Measurements from ENCODE around the gene CFAP77. TPM values are rescaled to one million over a fixed set of nuclear protein-coding genes. Genes with fewer than 3 reads are reported as not detected.
A peak's percentile ranks its signal among the peaks of the same experiment; 100 is the strongest.
"Not testable (repeated sequence)": the region's sequence is repeated elsewhere in the genome, so short reads cannot be mapped to it uniquely, and the experiment has no call there.

CFAP77 gene
- total RNA-seq (not detected), total RNA-seq (0 reads per million in 2 donors)

DNA sequence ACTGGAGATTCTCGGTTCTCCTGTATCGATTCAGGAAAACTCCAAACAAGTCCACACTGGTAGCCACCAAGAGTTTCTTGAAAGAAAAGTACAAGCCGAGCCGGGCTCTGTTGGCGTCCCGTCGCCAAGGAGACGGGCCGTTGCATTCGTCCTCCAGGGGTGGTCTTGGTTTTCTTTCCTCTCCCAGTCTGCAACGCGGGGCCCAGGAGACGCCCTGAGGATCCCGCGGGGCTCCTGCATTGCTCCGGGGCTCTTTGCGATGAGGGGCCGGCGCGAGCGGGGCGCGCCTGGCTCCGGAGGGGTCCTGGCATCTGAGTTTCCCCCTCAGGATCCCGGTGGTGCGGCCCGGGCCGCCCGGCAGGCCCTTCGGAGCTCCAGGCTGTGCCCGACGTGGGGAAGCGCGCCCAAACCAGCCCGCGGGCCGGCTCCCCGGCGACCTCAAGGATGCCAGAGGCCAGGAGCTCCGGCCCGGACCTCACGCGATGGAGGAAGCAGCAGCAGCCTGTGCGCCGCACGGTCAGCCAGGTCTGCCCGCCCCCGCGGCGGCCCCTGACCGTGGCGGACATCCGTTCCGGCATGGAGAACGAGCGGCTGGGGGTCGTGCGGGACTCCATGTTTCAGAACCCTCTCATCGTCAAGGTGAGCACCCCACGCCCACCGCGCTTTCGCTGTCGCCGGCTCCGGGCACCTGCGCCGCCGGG, at the start of gene CFAP77:
CFAP77 (plus strand) TSS at position 384 of the 701 bp plus-strand sequence; CDS start at position 445, 61 bp downstream.
- peak within 1 kb of the TSS; percentile 81 for H3K4me3 Mint-ChIP-seq
- H3K9me3 ChIP-seq (ENCODE audit: control insufficient read depth, low read length, poor library complexity, severe bottlenecking) = no peaks in the 10 kb centered on the region
- ATAC-seq (peak; percentile 33), DNase-seq (peak; percentile 21 to 32 (median 31))
- peaks cover 29% of the 10 kb centered on the region for H3K4me1 Mint-ChIP-seq
- H3K27ac Mint-ChIP-seq = peak within 1 kb of the TSS; percentile 74
- H3K36me3 Mint-ChIP-seq (ENCODE audit: low read depth) = no peaks in the 10 kb centered on the region
- H3K27me3 Mint-ChIP-seq = peaks cover 23% of the 10 kb centered on the region

DNA sequence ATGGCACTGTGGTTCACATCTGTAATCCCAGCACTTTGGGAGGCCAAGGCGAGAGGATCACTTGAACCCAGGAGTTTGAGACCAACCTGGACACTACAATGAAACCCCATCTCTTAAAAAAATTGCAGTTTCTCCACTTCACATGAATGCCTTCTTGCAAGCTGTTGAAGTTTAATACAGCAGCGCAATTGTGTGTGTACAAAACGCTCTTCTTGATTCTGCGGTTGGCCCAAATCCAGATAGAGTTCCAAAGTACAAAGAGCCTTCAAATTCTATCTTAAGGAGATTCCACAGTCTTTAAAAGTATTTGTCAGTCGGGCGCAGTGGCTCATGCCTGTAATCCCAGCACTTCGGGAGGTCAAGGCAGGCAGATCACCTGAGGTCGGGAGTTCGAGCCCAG, 45.9 kb upstream of the CFAP77 start:
- Mint-ChIP-seq H3K27ac (no peak overlapping the region), H3K4me3 (no peak overlapping the region), H3K36me3 (ENCODE audit: low read depth) (no peaks in the 10 kb centered on the region), H3K27me3 (no peaks in the 10 kb centered on the region), H3K4me1 (peaks cover 3% of the 10 kb centered on the region)
- ATAC-seq (no peak), DNase-seq (no peak)
- H3K9me3 ChIP-seq (ENCODE audit: control insufficient read depth, low read length, poor library complexity, severe bottlenecking) = no peaks in the 10 kb centered on the region

DNA sequence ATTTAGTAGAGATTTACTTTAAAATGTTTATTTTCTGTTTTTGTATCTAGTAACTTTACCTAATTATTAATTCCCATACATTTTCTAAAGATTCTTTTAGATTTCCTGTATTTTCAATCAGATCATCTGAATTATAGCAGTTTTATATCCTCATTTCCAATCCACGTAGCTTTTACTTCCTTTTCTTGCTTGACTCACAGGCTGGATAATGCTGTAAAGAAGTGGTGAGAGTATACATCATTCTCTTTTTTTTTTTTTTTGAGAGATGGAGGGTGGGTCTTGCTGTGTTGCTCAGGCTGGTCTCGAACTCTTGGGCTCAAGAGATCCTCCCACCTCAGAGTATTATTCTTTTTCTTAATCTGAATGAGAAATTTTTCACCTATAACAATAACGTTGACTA, 44.0 kb upstream of the CFAP77 start:
- no peaks in the 10 kb centered on the region for H3K27me3 Mint-ChIP-seq
- no peak overlapping the region for H3K4me3 Mint-ChIP-seq
- ATAC-seq (no peak), DNase-seq (no peak)
- H3K36me3 Mint-ChIP-seq (ENCODE audit: low read depth) = no peaks in the 10 kb centered on the region
- H3K27ac Mint-ChIP-seq = no peak overlapping the region
- no peaks in the 10 kb centered on the region for H3K4me1 Mint-ChIP-seq
- H3K9me3 ChIP-seq (ENCODE audit: control insufficient read depth, low read length, poor library complexity, severe bottlenecking) = no peaks in the 10 kb centered on the region

DNA sequence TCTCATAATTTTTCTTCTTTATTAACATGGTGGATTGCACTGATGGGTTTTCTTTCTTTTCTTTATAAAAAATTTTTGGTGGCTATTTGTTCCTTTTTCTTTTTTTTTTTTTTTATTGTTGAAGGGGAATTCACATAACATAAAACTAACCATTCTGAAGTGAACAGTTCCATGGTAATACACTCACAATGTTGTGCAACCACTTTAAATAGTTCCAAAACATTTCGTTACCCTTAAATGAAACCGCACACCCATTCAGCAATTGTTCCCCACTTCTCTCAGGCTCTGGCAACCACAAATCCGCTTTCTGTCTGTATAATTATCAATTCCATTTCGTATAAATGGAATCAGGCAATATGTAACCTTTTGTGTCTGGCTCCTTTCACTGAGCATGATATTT, 43.5 kb upstream of the CFAP77 start:
- ATAC-seq (no peak), DNase-seq (no peak)
- H3K9me3 ChIP-seq (ENCODE audit: control insufficient read depth, low read length, poor library complexity, severe bottlenecking) = no peaks in the 10 kb centered on the region
- Mint-ChIP-seq H3K4me3 (no peak overlapping the region), H3K27me3 (no peaks in the 10 kb centered on the region), H3K4me1 (no peaks in the 10 kb centered on the region), H3K36me3 (ENCODE audit: low read depth) (no peaks in the 10 kb centered on the region), H3K27ac (no peak overlapping the region)

DNA sequence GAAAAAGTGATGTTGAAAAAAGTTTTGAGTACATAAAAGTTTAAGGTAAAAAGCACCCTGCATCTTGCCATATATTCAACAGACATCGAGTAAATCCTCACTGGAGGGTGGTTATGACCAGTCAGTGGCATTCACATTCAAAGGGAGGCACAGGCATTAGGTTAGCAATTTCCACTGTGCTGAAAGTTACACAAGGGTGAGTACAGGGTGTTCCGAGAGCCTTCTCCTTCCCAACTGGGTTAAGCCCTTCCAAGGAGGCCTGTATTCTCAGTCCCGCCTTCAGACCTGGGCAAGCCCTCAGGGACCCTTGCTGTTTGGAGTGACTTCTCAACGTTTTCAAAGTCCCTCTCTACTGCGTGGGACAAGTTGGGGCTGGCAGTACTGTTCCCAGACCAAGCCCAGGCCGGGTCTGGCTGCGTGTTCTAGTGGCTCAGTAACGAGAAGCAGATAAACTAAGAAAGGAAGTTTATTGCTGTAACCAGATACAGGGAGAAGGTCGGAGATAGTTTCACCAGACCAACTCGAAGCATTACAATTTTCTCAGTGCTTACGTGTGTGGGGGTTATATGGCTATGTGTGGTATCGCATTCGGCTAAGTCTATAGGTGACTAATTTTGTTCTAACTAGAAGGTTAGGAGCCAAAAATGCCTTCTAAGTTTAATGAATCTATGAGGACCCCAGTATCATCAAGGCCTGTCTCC, 42.2 kb upstream of the CFAP77 start:
- ATAC-seq (no peak), DNase-seq (no peak)
- Mint-ChIP-seq H3K4me1 (peaks cover 6% of the 10 kb centered on the region), H3K27ac (no peak overlapping the region), H3K36me3 (ENCODE audit: low read depth) (no peaks in the 10 kb centered on the region), H3K27me3 (no peaks in the 10 kb centered on the region), H3K4me3 (no peak overlapping the region)
- H3K9me3 ChIP-seq (ENCODE audit: control insufficient read depth, low read length, poor library complexity, severe bottlenecking) = no peaks in the 10 kb centered on the region

DNA sequence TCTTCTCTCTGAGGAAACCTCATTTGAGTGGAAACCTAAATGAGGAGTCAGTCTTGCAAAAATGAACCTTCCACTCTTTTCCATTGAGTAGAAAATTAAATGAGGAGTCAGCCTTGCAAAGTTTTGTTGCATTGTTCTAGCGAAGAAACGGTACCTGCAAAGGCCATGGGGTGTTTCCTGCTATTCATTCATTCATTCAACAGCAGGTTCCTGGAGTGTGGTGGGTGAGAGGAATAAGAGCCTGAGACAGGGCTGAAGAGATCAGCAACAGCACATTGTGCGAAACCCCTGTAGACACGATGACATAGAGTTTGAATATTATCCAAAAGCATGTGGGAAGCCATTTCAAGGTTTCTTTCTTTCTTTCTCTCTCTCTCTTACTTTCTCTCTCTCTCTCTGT, 40.6 kb upstream of the CFAP77 start:
- Mint-ChIP-seq H3K36me3 (ENCODE audit: low read depth) (no peaks in the 10 kb centered on the region), H3K4me1 (peaks cover 10% of the 10 kb centered on the region), H3K27ac (no peak overlapping the region), H3K27me3 (no peaks in the 10 kb centered on the region), H3K4me3 (no peak overlapping the region)
- DNase-seq (no peak), ATAC-seq (no peak)
- H3K9me3 ChIP-seq (ENCODE audit: control insufficient read depth, low read length, poor library complexity, severe bottlenecking) = no peaks in the 10 kb centered on the region

DNA sequence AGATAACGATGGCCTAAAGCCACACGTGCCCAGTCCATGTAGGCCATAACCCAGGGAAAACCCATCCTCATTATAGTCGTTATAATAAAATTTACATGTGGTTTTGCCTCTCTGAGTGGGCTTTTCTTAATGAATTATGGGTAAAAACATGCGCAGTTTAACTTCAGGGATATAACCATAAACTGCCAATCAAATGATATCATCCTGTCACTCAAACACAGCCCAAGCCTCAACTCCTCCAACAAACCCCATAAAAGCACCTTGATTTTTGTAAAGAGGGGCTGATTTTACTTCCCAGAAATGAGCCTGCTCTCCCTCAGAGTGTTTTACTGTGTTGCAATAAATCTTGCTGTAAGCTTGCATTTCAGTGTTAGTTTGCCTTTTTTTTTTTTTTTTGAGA, 39.4 kb upstream of the CFAP77 start:
- H3K27ac Mint-ChIP-seq = no peak overlapping the region
- DNase-seq = no peak
- H3K4me3 Mint-ChIP-seq = no peak overlapping the region
- H3K36me3 Mint-ChIP-seq (ENCODE audit: low read depth) = peaks cover 2% of the 10 kb centered on the region
- no peak for ATAC-seq
- no peaks in the 10 kb centered on the region for H3K27me3 Mint-ChIP-seq
- peaks cover 10% of the 10 kb centered on the region for H3K4me1 Mint-ChIP-seq
- no peaks in the 10 kb centered on the region for H3K9me3 ChIP-seq (ENCODE audit: control insufficient read depth, low read length, poor library complexity, severe bottlenecking)

DNA sequence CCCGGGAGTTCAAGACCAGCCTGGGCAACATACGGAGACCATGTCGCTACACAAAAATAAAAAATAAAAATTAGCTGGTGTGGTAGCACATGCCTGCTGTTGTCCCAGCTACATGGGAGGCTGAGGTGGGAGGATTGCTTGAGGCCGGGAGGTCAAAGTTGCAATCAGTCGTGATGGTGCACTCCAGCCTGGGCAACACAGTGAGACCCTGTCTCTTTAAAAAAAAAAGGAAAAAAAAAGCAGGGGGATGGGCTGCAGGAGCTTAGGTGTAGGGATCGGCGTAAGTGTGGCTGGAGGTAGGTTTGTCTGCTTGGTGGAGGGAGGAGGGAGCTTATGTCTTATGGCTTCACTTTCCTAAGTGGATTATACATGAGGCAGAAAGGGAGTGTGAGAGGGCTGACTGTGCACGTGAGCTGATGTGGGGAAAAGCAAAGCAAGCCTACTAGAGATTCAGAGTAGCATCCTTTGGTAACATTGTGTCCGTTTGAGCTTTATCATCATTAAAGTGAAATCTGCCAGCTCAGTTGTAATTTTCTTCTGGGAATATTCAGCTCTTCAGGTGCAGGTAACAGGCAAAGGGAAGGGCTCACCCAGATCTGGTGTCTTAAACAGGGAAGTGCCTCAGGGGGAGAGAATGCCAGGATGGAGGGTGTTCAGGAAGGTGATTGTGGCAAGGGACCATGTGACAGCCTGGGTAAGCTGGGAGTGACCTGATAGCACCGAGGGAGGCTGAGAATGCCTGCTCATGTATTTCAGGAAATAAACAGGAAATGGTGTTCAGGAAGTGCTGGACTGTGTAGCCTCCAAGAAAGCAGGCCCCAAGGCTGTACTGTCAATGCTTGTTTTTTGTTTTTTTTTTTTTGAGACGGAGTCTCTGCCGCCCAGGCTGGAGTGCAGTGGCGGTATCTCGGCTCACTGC, 37.6 kb upstream of the CFAP77 start:
- Mint-ChIP-seq H3K4me3 (peak overlapping the region; percentile 45), H3K4me1 (peaks cover 10% of the 10 kb centered on the region), H3K27ac (peak overlapping the region; percentile 74), H3K27me3 (no peaks in the 10 kb centered on the region), H3K36me3 (ENCODE audit: low read depth) (peaks cover 2% of the 10 kb centered on the region)
- DNase-seq (no peak), ATAC-seq (peak; percentile 28)
- H3K9me3 ChIP-seq (ENCODE audit: control insufficient read depth, low read length, poor library complexity, severe bottlenecking) = no peaks in the 10 kb centered on the region

DNA sequence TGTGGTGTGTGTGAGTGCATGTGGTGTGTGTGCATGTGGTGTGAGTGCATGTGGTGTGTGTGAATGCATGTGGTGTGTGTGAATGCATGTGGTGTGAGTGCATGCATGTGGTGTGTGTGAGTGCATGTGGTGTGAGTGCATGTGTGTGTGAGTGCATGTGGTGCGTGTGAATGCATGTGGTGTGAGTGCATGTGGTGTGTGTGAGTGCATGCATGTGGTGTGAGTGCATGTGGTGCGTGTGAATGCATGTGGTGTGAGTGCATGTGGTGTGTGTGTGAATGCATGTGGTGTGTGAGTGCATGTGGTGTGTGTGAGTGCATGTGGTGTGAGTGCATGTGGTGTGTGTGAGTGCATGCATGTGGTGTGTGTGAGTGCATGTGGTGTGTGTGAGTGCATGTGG, 32.2 kb upstream of the CFAP77 start:
- peaks cover 12% of the 10 kb centered on the region for H3K4me1 Mint-ChIP-seq
- not testable (repeated sequence) for H3K4me3 Mint-ChIP-seq; H3K9me3 ChIP-seq (ENCODE audit: control insufficient read depth, low read length, poor library complexity, severe bottlenecking); H3K36me3 Mint-ChIP-seq (ENCODE audit: low read depth); ATAC-seq; DNase-seq; H3K27ac Mint-ChIP-seq; H3K27me3 Mint-ChIP-seq

DNA sequence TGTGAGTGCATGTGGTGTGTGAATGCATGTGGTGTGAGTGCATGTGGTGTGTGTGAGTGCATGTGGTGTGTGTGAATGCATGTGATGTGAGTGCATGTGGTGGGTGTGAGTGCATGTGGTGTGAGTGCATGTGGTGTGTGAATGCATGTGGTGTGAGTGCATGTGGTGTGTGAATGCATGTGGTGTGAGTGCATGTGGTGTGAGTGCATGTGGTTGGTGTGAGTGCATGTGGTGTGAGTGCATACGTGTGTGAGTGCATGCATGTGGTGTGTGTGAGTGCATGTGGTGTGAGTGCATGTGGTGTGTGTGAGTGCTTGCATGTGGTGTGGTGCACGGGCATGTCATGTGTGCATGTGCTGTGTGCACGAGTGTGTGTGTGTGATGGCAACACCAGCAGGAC, 31.6 kb upstream of the CFAP77 start:
- H3K4me1 Mint-ChIP-seq; H3K27me3 Mint-ChIP-seq; H3K9me3 ChIP-seq (ENCODE audit: control insufficient read depth, low read length, poor library complexity, severe bottlenecking); ATAC-seq; DNase-seq; H3K27ac Mint-ChIP-seq; H3K4me3 Mint-ChIP-seq; H3K36me3 Mint-ChIP-seq (ENCODE audit: low read depth): not testable (repeated sequence)

DNA sequence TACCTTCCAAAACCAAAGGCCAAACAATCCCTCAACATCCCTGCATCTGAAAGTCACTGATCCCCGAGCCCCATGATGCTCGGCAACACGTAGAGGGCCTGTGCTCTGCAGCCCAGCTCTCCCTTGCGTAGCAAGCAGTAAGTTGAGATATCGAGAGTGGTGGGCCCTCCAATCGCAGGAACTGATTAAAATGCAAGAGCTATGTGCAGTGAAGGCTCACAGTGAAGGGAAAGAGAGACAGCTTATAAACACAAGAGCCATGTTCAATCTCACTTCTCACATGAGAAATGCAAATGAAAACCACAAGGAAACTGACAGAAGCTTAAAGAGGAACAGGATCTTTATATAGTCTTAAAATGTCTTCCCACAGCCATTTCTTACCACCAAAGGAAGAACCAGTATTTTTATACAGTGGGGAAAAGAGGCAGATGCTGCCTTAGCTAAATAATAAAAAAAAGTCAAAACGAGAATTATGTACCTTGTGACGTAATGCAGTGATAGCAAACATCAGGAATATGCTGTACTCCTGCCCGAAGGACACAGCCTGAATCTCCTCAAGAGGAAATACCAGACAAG, 28.0 kb upstream of the CFAP77 start:
- ATAC-seq (peak; percentile 53), DNase-seq (no peak)
- no peaks in the 10 kb centered on the region for H3K9me3 ChIP-seq (ENCODE audit: control insufficient read depth, low read length, poor library complexity, severe bottlenecking)
- Mint-ChIP-seq H3K36me3 (ENCODE audit: low read depth) (peaks cover 6% of the 10 kb centered on the region), H3K4me3 (no peak overlapping the region), H3K27me3 (no peaks in the 10 kb centered on the region), H3K4me1 (peaks cover 14% of the 10 kb centered on the region), H3K27ac (peak overlapping the region; percentile 79)

DNA sequence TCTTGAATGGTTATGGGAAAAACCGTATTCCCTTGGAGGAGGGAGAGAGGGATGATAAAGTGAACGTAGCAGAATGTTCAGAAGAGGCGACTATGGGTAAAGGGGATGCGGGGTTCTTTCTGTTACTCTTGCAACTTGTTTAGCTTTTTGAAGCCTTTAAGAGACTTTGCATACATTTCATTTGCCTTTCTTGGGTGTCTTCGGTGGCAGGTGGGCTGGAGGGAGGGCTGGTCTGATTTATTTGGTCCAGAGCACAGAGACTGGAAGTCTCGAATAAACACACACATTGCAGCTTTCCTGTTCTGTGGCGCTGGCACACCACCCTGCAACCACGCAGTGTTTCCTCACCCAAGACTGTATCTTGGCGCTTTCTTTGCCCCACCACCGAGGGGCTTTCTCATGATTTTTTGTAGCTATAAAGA, 26.5 kb upstream of the CFAP77 start:
- peak overlapping the region; percentile 70 for H3K4me3 Mint-ChIP-seq
- H3K27me3 Mint-ChIP-seq = no peaks in the 10 kb centered on the region
- H3K27ac Mint-ChIP-seq = peak overlapping the region; percentile 79
- peaks cover 6% of the 10 kb centered on the region for H3K36me3 Mint-ChIP-seq (ENCODE audit: low read depth)
- H3K4me1 Mint-ChIP-seq = peaks cover 14% of the 10 kb centered on the region
- H3K9me3 ChIP-seq (ENCODE audit: control insufficient read depth, low read length, poor library complexity, severe bottlenecking) = no peaks in the 10 kb centered on the region
- DNase-seq (no peak), ATAC-seq (no peak)

DNA sequence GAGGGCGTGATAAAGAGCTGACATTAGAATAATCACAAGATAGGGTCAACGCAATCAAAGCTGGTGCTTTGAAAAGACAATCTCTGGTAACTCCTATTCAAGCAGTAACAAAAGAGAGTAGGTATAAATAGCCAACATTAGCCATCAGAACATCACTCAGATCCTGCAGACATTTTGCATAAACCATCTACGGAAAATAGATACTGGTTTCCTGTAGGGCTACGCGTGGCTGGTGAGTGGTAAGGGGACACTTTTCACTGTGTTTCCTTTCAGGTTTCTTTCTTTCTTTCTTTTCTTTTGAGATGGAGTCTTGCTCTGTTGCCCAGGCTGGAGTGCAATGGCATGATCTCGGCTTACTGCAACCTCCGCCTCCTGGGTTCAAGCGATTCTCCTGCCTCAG, 25.6 kb upstream of the CFAP77 start:
- DNase-seq (no peak), ATAC-seq (no peak)
- no peaks in the 10 kb centered on the region for H3K9me3 ChIP-seq (ENCODE audit: control insufficient read depth, low read length, poor library complexity, severe bottlenecking)
- Mint-ChIP-seq H3K36me3 (ENCODE audit: low read depth) (peaks cover 6% of the 10 kb centered on the region), H3K27me3 (no peaks in the 10 kb centered on the region), H3K4me3 (peak overlapping the region; percentile 19), H3K4me1 (peaks cover 14% of the 10 kb centered on the region), H3K27ac (peak overlapping the region; percentile 79)

Data from T-helper 17 cell (primary cell).